Thoracic aorta (tissue), 2 donors: ENCODE results near the gene ARHGAP24. TPM values are rescaled to one million over a fixed set of nuclear protein-coding genes. Genes with fewer than 3 reads are reported as not detected.

Experiments used
- ATAC-seq: fragments of 150-250 bp; one replicate; pipeline ENCODE4 v1.8.0; 2017; ENCODE audit warnings: low read depth; ENCODE audit not compliant: insufficient number of reproducible peaks, low FRiP score
- DNase-seq: peaks from one replicate; pipeline ENCODE4 v3.0.0-alpha.2; 2020; ENCODE audit warnings: low spot score
- H3K27ac ChIP-seq, 2 donors: fragments of 200-600 bp; sonication (generic); 1 replicate in 1 of 2; 2 replicates in 1 of 2; pipeline ENCODE4 v1.5.1; 2016; ENCODE audit warnings: mild to moderate bottlenecking in 2 of 2, moderate library complexity in 2 of 2
- H3K27me3 ChIP-seq: fragments of 200-600 bp; sonication (generic); replicated peaks from 2 replicates; pipeline ENCODE4 v1.6.0; 2016; ENCODE audit warnings: mild to moderate bottlenecking; ENCODE audit not compliant: insufficient read depth
- H3K36me3 ChIP-seq: fragments of 200-600 bp; sonication (generic); one replicate; pipeline ENCODE4 v1.5.1; 2016
- H3K4me1 ChIP-seq, 2 donors: fragments of 200-600 bp; sonication (generic); 1 replicate in 1 of 2; 2 replicates in 1 of 2; pipeline versions ENCODE4 v1.5.1 to v1.6.0; 2016; ENCODE audit warnings: low read depth in 2 of 2, mild to moderate bottlenecking in 1 of 2; ENCODE audit not compliant: control insufficient read depth in 1 of 2
- H3K4me3 ChIP-seq: fragments of 200-600 bp; sonication (generic); 2 replicates; pipeline ENCODE4 v1.5.1; 2016; ENCODE audit warnings: mild to moderate bottlenecking
- H3K9me3 ChIP-seq: fragments of 200-600 bp; sonication (generic); 2 replicates; pipeline ENCODE4 v1.5.1; 2016
- total RNA-seq, 2 donors: library from RNA; depleted of rRNA; stranded (reverse); fragments of >200 nt; gene quantifications; one replicate each; pipeline versions ENCODE4 v1.1.0 to v1.2.3, GENCODE V29; 2016
- TF ChIP-seq, protein P1 (sequence below): fragments of 200-600 bp; sonication (generic); IDR thresholded peaks from one replicate; pipeline ENCODE4 v1.5.1; 2019; ENCODE audit warnings: antibody characterized with exemption

ARHGAP24 gene
- total RNA-seq, 2 donors from 2014 or later: 30.1 to 43.6 TPM

DNA sequence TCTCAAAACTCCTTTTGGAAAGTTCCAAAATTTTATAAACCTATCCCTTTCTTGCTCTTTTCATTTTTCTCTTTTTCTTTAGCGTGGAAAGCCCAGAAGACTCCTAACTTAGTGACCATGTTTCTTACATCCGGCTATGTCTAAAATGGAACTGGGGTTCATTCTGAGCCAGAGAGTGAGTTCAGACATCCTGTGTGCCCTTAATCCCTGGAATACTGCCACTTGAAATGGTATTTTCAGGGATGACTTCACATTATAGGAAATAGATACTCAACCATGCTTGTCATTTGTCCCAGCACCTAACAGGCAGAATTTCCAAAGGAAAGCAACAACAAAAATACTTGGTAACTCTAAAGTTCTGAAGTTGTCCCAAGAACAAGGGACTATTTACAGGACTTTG lies 379.6 kb downstream of the ARHGAP24 start:
- Histone ChIP-seq H3K9me3 (no peaks in the 10 kb centered on the region), H3K27me3 (no peaks in the 10 kb centered on the region), H3K4me1 (peaks cover 0 to 13% of the 10 kb centered on the region in 2 donors), H3K36me3 (no peaks in the 10 kb centered on the region), H3K4me3 (no peak overlapping the region), H3K27ac (peak overlapping the region; percentile 2 to 52)
- ATAC-seq (peak; percentile 65), DNase-seq (no peak)
- TF ChIP-seq, protein P1, sequence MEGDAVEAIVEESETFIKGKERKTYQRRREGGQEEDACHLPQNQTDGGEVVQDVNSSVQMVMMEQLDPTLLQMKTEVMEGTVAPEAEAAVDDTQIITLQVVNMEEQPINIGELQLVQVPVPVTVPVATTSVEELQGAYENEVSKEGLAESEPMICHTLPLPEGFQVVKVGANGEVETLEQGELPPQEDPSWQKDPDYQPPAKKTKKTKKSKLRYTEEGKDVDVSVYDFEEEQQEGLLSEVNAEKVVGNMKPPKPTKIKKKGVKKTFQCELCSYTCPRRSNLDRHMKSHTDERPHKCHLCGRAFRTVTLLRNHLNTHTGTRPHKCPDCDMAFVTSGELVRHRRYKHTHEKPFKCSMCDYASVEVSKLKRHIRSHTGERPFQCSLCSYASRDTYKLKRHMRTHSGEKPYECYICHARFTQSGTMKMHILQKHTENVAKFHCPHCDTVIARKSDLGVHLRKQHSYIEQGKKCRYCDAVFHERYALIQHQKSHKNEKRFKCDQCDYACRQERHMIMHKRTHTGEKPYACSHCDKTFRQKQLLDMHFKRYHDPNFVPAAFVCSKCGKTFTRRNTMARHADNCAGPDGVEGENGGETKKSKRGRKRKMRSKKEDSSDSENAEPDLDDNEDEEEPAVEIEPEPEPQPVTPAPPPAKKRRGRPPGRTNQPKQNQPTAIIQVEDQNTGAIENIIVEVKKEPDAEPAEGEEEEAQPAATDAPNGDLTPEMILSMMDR: no peak

DNA sequence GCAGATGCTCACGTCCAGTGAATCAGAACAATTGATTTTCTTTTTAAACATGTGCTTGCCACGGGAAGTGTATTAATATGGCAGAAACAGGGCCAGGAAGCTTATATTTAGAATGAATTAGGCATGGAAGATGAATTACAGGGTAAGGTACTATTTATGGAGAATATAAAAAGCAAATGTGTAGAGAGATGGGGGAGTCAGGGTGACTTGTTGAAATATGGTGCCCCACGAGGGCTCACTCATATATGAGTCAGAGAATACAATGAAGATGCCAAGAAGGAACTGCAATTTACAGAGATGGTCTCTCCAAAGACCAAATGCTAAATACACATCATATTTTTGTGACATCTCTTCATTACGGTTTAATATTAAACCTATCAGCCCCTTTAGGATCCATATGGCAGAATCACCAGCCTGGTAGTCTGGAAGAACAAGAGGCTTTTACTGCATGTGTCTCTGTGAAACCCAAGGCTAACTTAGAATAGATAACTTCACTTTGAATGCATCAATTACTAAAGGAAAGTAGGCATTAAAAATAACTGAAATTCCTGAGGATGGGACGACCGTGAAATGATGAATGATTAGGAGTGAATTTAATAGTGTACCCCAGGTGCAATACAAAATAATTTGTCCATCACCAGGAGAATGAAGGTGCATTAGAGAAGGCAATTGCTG lies 385.3 kb downstream of the ARHGAP24 start:
- no peak overlapping the region for H3K4me3 ChIP-seq
- DNase-seq (no peak), ATAC-seq (no peak)
- H3K9me3 ChIP-seq: no peaks in the 10 kb centered on the region
- peak overlapping the region; percentile 0 to 42 for H3K27ac ChIP-seq
- TF ChIP-seq, protein P1: no peak
- no peaks in the 10 kb centered on the region for H3K27me3 ChIP-seq
- peaks cover 6 to 44% of the 10 kb centered on the region in 2 donors for H3K4me1 ChIP-seq
- no peaks in the 10 kb centered on the region for H3K36me3 ChIP-seq

DNA sequence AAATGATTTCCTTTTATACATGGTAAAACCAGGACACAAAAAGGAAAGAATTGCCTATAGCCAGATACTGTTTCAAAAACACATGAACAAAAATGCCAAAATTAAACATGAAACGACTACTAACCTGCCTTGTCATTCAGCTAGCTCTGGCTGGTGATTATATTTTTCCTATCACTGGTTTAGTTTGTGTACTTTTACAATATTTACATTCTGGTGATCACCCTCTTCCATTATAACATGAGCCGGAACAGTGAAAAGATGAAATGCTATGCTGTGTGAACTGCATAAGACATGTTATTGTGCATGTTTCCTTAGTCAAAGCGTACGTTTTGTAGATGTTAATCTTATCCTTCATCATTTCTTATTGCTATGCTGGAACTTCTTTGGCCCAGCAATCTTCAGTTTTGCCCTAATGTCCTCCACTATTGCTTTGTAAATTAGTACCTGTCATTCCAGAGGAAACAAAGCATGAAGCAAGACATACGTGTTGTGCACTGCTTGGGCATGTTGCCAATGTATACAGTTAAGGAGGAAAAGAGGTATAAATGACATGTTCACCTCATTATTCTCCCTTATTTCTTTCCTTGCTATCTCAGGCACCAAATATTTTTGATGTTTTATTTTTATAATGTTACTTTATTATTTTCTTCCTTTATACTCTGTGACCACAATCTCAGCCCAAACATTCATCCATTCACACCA lies 386.3 kb downstream of the ARHGAP24 start:
- peak overlapping the region; percentile 21 to 39 for H3K27ac ChIP-seq
- H3K9me3 ChIP-seq: no peaks in the 10 kb centered on the region
- H3K4me1 ChIP-seq: peaks cover 9 to 51% of the 10 kb centered on the region in 2 donors
- DNase-seq (no peak), ATAC-seq (peak; percentile 50)
- H3K36me3 ChIP-seq: no peaks in the 10 kb centered on the region
- H3K4me3 ChIP-seq: no peak overlapping the region
- H3K27me3 ChIP-seq: no peaks in the 10 kb centered on the region
- TF ChIP-seq, protein P1: no peak

DNA sequence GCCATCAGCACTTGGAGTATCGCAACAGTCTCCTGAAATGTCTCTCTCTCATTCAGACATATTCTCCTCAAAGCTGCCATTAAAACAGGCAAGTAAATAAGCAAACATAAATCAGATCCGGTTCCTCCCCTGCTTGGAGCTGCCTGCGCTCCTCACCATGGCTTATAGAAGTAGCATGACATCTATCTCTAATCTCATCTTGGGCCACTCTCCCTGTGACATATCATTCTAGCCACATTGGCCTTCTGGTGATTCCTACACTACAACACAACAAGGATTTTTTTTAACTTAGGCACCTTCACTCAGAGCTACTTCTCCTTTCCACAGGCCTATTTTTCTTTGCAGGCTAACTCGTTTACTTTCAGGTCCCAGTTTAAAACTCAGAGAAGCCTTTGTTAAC lies 387.9 kb downstream of the ARHGAP24 start:
- ATAC-seq: no peak

More for the DNA sequence above, 387.9 kb downstream of the ARHGAP24 start:
- Histone ChIP-seq H3K36me3 (no peaks in the 10 kb centered on the region), H3K4me3 (no peak overlapping the region), H3K9me3 (no peaks in the 10 kb centered on the region), H3K27ac (peak overlapping the region; percentile 21 to 39), H3K4me1 (peaks cover 18 to 64% of the 10 kb centered on the region in 2 donors), H3K27me3 (no peaks in the 10 kb centered on the region)
- no peak for DNase-seq
- TF ChIP-seq, protein P1: no peak
